Activated CD4-positive, alpha-beta T cell treated with anti-CD3 and anti-CD28 coated beads, Interleukin-2, amount 10 ng/mL, durations not matched to agents 7 days and 5 days (primary cell): ENCODE measurements around the gene MCTP1. TPM values are rescaled to one million over a fixed set of nuclear protein-coding genes. Genes with fewer than 3 reads are reported as not detected.

Source experiments
- CTCF ChIA-PET: fragments of 350-600 bp; sonication (Branson Sonifier 250); formaldehyde crosslinking; loops from one replicate; lab custom pipeline; 2021; ENCODE audit warnings: antibody characterized with exemption; lab: Charles Lee
- POLR2A ChIA-PET: fragments of 350-600 bp; sonication (Branson Sonifier 250); formaldehyde crosslinking; loops from one replicate; lab custom pipeline; 2021; ENCODE audit warnings: antibody characterized with exemption; lab: Charles Lee
- DNase-seq: peaks from one replicate; pipeline ENCODE4 v3.0.0-alpha.2; 2020
- H3K27ac Mint-ChIP-seq: one replicate; pipeline ENCODE4 v1.8.0; 2021; ENCODE audit warnings: mild to moderate bottlenecking, moderate library complexity, mixed read lengths
- H3K27me3 Mint-ChIP-seq: one replicate; pipeline ENCODE4 v1.8.0; 2021; ENCODE audit warnings: mixed read lengths
- H3K36me3 Mint-ChIP-seq: one replicate; pipeline ENCODE4 v1.8.0; 2021; ENCODE audit warnings: low read depth, mixed read lengths
- H3K4me1 Mint-ChIP-seq: one replicate; pipeline ENCODE4 v1.8.0; 2021; ENCODE audit warnings: mixed read lengths
- H3K4me3 Mint-ChIP-seq: one replicate; pipeline ENCODE4 v1.8.0; 2021; ENCODE audit warnings: mild to moderate bottlenecking, moderate library complexity, mixed read lengths
- H3K9me3 Mint-ChIP-seq: one replicate; pipeline ENCODE4 v1.8.0; 2021; ENCODE audit warnings: mixed read lengths
- total RNA-seq, 2 experiments: library from RNA; stranded (reverse); gene quantifications; one replicate each; pipeline ENCODE4 v1.2.3, GENCODE V29; 2021

Gene MCTP1
- total RNA-seq, 2 experiments from 2014 or later: 0.08 TPM; not detected in 1

DNA sequence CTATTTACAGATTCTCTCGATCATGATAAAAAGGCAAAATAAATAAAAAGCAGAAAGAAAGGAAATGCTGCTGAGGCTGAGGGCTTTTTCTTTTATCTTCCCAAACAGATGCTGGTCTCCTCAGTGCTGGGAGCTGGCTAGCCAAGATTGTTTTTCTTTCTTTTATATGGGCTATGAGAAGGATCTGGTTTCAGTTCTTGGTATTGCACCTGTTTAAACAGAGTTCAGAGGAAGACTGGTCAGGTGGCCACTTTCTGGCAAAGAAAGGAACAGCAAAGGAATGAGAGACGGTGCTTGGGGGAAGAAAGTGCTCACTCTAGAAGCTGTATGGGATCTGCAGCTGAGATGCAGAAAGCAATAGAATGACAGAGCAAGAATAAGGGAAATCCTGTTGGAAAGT lies 577.5 kb downstream of the MCTP1 start:
- Mint-ChIP-seq H3K4me3 (no peak overlapping the region), H3K9me3 (no peaks in the 10 kb centered on the region), H3K27me3 (no peaks in the 10 kb centered on the region), H3K36me3 (peaks cover 12% of the 10 kb centered on the region), H3K4me1 (peaks cover 9% of the 10 kb centered on the region), H3K27ac (no peak overlapping the region)
- CTCF ChIA-PET: interaction anchor here (1.0 to 1.6 kb wide), 2 partner anchors 30 to 31 kb away, joined by 3 to 7 read pairs; no protein-coding TSS in a partner anchor
- POLR2A ChIA-PET: no interaction called here
- DNase-seq: no peak

DNA sequence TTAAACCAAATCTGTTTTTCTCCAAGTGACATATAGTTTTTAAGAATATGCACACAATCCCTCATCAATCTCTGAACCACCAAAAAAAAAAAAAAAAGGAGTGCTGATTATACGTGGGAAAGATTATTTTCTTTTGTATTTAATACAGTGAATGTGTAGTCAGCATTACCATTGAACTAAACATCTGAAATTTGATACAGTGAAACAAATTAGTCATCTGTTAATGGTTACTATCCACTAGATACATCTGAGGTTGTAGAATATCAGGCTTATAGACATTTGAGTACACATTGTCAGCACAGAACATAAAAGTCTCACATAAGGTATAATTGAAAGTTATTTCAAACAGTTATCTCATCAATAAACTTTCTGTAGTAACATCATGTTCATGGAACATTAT lies 579.5 kb downstream of the MCTP1 start:
- CTCF ChIA-PET: interaction anchor here (0.7 kb wide), 1 partner anchor 82 kb away, joined by 3 read pairs; no protein-coding TSS in a partner anchor
- peaks cover 11% of the 10 kb centered on the region for H3K4me1 Mint-ChIP-seq
- POLR2A ChIA-PET: no interaction called here
- H3K27ac Mint-ChIP-seq: no peak overlapping the region
- no peaks in the 10 kb centered on the region for H3K27me3 Mint-ChIP-seq
- no peak overlapping the region for H3K4me3 Mint-ChIP-seq
- peaks cover 8% of the 10 kb centered on the region for H3K36me3 Mint-ChIP-seq
- DNase-seq: no peak
- no peaks in the 10 kb centered on the region for H3K9me3 Mint-ChIP-seq

DNA sequence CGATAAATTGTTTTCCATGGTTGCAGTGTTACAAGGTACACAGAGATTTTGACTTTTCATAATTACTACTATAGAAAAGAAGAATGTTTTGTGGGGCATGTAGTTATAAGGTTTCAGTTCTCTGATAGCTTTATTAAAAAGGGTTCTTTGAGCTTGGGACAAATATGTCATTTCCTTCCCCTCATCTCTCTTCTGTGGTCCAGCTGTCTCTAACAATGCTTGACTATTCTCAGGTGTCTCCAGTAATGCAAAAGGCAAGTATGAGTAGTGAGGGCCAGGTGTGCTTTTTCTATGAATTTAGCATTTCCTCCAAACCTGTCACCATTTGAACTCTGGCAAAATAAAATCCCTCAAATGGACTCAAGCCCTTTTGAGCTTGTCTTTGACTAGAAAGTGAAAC lies 582.2 kb downstream of the MCTP1 start:
- DNase-seq: no peak
- POLR2A ChIA-PET: no interaction called here
- H3K4me1 Mint-ChIP-seq: peaks cover 13% of the 10 kb centered on the region
- H3K9me3 Mint-ChIP-seq: no peaks in the 10 kb centered on the region
- CTCF ChIA-PET: interaction anchor here (0.6 to 0.9 kb wide), 2 partner anchors 23 to 179 kb away, joined by 3 read pairs; no protein-coding TSS in a partner anchor
- H3K27me3 Mint-ChIP-seq: no peaks in the 10 kb centered on the region
- peaks cover 2% of the 10 kb centered on the region for H3K36me3 Mint-ChIP-seq
- H3K4me3 Mint-ChIP-seq: no peak overlapping the region
- H3K27ac Mint-ChIP-seq: no peak overlapping the region

DNA sequence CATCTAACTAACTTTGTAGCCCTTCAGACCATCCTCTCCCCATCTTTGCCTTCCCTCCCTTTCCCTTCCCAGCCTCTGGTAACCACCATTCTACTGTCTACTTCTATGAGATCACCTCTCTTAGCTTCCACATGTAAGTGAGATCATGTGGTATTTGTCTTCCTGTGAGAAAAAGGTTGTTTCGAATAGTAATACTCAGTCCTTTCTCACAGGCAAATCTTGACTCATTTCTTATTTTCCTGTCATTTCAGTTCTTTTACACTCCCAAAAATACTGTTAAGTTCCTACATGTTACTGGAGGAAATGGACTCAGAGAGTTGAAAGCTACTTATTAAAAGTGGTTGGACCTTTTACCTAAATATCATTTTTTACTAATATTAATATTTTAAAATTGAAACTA lies 584.3 kb downstream of the MCTP1 start:
- no peak overlapping the region for H3K27ac Mint-ChIP-seq
- H3K36me3 Mint-ChIP-seq: peaks cover 2% of the 10 kb centered on the region
- H3K27me3 Mint-ChIP-seq: no peaks in the 10 kb centered on the region
- H3K9me3 Mint-ChIP-seq: no peaks in the 10 kb centered on the region
- H3K4me1 Mint-ChIP-seq: peaks cover 13% of the 10 kb centered on the region
- H3K4me3 Mint-ChIP-seq: no peak overlapping the region
- ChIA-PET CTCF (no interaction called here), POLR2A (no interaction called here)
- no peak for DNase-seq

DNA sequence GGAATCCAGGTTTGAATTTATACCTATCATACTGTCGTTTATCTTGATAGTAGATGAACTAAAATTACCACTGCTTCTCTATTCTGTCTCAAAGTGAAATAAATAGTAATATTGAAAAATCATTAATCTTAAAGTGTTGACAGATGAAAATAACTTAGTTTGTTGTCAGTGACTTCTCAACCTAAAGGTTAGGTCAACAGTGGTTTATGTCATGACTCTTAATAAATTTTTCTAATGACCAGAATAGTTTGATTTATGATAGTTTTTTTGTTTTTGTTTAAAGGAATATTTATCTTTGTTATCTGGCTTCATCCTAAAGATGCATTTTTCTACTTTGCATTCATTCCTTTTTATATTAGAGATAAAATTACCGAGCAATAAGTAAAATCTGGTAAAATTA lies 585.3 kb downstream of the MCTP1 start:
- no peak for DNase-seq
- H3K27me3 Mint-ChIP-seq: no peaks in the 10 kb centered on the region
- peaks cover 13% of the 10 kb centered on the region for H3K4me1 Mint-ChIP-seq
- no peaks in the 10 kb centered on the region for H3K9me3 Mint-ChIP-seq
- POLR2A ChIA-PET: no interaction called here
- CTCF ChIA-PET: no interaction called here
- no peak overlapping the region for H3K4me3 Mint-ChIP-seq
- H3K27ac Mint-ChIP-seq: no peak overlapping the region
- peaks cover 2% of the 10 kb centered on the region for H3K36me3 Mint-ChIP-seq

DNA sequence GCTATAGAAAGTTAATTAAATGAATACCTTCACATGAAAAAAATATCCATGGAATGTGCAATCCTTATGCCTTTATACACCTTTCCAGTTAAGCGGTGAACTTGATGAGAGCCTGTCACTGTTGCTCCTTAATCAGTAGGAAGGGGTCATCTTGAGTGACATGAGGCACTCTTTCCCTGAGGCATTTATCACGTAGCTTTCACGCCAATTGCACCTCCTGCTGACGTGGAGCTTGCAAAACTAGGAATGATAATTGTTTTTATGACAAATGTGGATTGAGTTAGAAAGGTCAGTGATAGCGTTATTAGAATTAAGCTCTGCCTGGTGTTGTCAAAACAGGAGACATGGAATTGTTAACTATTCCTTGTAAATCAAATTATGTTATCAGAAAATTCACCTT lies 586.7 kb downstream of the MCTP1 start:
- Mint-ChIP-seq H3K9me3 (no peaks in the 10 kb centered on the region), H3K4me3 (no peak overlapping the region), H3K27me3 (no peaks in the 10 kb centered on the region), H3K36me3 (peaks cover 2% of the 10 kb centered on the region), H3K4me1 (peaks cover 15% of the 10 kb centered on the region), H3K27ac (no peak overlapping the region)
- DNase-seq: no peak
- ChIA-PET CTCF (no interaction called here), POLR2A (no interaction called here)

DNA sequence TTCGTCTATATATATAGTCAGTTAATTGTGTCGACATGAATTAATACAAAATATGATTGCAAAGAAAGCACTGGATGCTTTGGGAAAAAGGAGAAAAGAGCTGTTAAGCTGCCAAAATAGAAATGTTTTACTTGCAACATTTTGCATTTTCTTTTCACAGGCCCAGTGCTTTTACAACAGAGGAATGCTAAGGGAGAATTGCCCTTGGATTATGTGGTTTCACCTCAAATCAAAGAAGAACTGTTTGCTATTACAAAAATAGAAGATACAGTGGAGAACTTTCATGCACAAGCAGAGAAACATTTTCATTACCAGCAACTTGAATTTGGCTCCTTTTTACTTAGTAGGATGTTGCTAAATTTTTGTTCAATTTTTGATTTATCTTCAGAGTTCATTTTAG lies 590.2 kb downstream of the MCTP1 start:
- H3K27ac Mint-ChIP-seq: no peak overlapping the region
- DNase-seq: no peak
- H3K4me3 Mint-ChIP-seq: no peak overlapping the region
- POLR2A ChIA-PET: no interaction called here
- H3K9me3 Mint-ChIP-seq: no peaks in the 10 kb centered on the region
- peaks cover 5% of the 10 kb centered on the region for H3K36me3 Mint-ChIP-seq
- CTCF ChIA-PET: no interaction called here
- peaks cover 4% of the 10 kb centered on the region for H3K4me1 Mint-ChIP-seq
- H3K27me3 Mint-ChIP-seq: no peaks in the 10 kb centered on the region

DNA sequence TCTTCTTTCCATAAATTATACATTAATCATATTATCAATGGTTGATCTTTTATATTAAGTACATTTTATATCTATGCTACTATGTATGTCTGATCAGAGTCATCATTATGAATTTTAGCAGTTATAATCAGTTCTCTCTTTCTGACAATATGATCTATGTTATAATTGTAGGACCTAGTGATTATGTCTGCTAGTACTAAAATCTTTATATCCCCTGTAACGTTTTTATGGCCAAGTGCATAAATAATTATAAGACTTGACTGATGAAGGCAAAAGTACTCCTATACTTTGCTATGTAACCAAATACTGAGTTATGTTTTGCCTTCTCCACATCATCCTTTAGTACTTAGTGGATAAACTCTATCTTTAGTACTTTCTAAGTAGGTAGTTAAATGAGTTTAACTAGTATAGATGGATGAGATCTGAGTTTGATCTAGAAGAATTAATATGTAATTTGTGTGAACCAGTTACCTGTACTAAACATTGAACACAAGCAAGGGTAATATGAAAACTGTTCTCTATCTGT lies 591.0 kb downstream of the MCTP1 start:
- H3K27me3 Mint-ChIP-seq: no peaks in the 10 kb centered on the region
- no peaks in the 10 kb centered on the region for H3K9me3 Mint-ChIP-seq
- DNase-seq: no peak
- ChIA-PET CTCF (no interaction called here), POLR2A (no interaction called here)
- H3K4me3 Mint-ChIP-seq: no peak overlapping the region
- H3K4me1 Mint-ChIP-seq: peaks cover 4% of the 10 kb centered on the region
- peaks cover 10% of the 10 kb centered on the region for H3K36me3 Mint-ChIP-seq
- H3K27ac Mint-ChIP-seq: no peak overlapping the region

DNA sequence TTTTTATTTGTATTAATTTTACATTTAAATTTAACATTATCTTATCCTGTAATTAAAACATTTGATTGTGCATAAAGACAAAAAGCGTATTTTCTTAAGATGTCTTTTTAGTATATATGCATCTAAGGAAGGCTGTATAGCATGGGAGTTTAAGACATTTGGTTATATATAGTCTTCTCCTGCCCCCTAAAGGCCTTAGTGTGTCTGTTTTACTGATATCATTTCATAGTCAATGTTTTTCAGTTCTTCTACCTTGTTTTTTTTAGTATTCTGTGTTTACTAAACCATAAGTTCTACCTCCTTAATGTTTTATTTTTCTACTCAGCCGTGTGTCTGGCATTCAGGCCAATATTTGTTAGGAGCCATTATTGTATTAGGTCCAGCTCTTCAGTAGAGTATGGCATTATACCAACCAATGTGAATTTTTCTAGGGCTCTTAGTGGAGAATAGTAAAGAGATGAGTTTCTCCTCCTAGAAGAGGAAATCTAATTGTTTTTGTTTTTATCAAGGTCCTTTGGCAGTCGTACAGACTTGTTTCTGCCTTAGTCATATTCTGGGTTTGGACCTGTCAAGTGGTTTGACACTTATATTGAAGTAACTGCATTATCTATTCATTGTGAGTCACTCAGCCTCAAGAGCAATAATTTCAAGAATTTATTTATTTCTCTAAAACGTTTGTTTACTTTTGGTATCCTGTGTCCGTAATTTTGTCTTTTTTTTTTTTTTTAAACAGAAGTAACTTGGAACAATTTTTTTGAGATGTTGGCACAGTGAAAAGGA lies 591.7 kb downstream of the MCTP1 start:
- peaks cover 4% of the 10 kb centered on the region for H3K4me1 Mint-ChIP-seq
- H3K36me3 Mint-ChIP-seq: peaks cover 10% of the 10 kb centered on the region
- CTCF ChIA-PET: no interaction called here
- no peak overlapping the region for H3K27ac Mint-ChIP-seq
- H3K9me3 Mint-ChIP-seq: no peaks in the 10 kb centered on the region
- no peak for DNase-seq
- no peaks in the 10 kb centered on the region for H3K27me3 Mint-ChIP-seq
- POLR2A ChIA-PET: no interaction called here
- no peak overlapping the region for H3K4me3 Mint-ChIP-seq

DNA sequence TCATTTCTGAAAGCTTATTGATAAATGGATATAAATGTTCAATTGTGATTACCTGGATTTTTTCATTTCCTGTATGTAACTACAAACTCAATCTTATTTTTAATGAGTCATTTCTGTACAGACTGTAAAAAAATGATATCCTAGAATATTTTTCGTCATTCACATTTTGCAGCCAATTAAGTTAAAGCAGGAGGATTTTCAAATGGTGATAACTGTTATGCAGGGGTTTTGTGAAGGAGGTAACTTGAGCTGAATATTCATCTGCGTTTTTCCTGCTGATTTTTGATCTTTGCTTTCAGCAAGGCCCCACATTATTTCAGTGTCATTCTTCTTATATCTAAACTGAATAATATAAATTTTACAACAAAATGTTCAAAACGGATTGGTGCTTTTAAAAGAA lies 592.3 kb downstream of the MCTP1 start:
- no peaks in the 10 kb centered on the region for H3K27me3 Mint-ChIP-seq
- no peak overlapping the region for H3K27ac Mint-ChIP-seq
- peaks cover 10% of the 10 kb centered on the region for H3K36me3 Mint-ChIP-seq
- no peak overlapping the region for H3K4me3 Mint-ChIP-seq
- ChIA-PET POLR2A (no interaction called here), CTCF (no interaction called here)
- no peak for DNase-seq
- peaks cover 4% of the 10 kb centered on the region for H3K4me1 Mint-ChIP-seq
- H3K9me3 Mint-ChIP-seq: no peaks in the 10 kb centered on the region

DNA sequence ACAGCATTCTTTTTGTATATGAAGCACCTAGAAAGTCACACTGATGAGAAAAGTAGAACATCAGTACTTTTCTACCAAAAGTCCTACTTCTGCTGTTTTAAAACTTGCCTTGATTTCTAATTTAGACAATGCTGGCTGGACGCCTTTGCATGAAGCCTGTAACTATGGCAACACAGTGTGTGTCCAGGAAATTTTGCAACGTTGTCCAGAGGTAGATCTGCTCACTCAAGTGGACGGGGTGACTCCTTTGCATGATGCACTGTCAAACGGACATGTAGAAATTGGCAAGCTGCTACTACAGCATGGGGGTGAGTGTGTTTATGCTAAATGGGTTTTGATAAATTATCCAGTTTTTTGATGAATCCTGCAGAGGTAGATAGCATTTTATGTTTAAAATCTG lies 592.9 kb downstream of the MCTP1 start:
- H3K27ac Mint-ChIP-seq: no peak overlapping the region
- no peaks in the 10 kb centered on the region for H3K9me3 Mint-ChIP-seq
- H3K36me3 Mint-ChIP-seq: peaks cover 15% of the 10 kb centered on the region
- DNase-seq: no peak
- no peaks in the 10 kb centered on the region for H3K27me3 Mint-ChIP-seq
- no peak overlapping the region for H3K4me3 Mint-ChIP-seq
- H3K4me1 Mint-ChIP-seq: peaks cover 4% of the 10 kb centered on the region
- POLR2A ChIA-PET: no interaction called here
- CTCF ChIA-PET: no interaction called here

DNA sequence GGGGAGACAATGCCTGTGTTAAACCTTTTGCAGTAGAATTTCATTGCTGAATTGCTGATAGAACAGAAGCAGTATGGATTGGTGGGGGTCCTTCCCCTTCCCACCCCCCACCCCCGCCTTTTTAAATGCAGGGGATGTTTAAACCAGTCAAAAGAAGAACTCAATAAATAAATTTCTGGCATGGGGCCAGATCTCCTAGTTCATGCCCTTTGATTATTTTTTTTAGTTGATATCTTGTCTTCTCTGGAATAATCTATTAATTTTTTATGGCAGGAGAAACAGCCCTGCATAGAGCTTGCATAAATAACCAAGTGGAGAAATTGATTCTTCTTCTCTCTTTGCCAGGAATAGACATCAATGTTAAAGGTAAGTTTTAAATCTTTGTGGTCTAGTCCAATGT lies 593.6 kb downstream of the MCTP1 start:
- H3K27me3 Mint-ChIP-seq: no peaks in the 10 kb centered on the region
- peaks cover 15% of the 10 kb centered on the region for H3K36me3 Mint-ChIP-seq
- H3K4me3 Mint-ChIP-seq: no peak overlapping the region
- H3K27ac Mint-ChIP-seq: no peak overlapping the region
- ChIA-PET CTCF (no interaction called here), POLR2A (no interaction called here)
- DNase-seq: no peak
- H3K9me3 Mint-ChIP-seq: no peaks in the 10 kb centered on the region
- peaks cover 4% of the 10 kb centered on the region for H3K4me1 Mint-ChIP-seq

DNA sequence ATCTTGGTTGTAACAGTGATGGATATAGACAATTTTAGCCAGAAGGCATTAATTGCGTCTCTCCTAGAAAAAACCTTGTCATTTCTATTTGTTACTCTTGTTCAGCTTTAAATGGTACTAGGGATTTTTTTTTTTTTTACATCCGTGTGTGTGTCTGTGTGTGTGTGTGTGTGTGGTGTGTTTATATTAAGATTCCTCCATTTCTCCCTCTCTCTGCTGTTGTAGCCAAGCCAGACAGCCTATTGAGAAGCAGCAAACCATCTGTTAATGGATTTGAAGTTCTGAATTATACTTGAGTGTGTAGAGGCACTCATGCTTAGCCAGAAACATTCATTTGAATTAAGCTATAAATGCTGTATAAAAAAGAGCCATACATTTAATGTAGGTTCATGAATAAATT lies 594.1 kb downstream of the MCTP1 start:
- Mint-ChIP-seq H3K36me3 (peaks cover 15% of the 10 kb centered on the region), H3K9me3 (no peaks in the 10 kb centered on the region), H3K4me1 (peaks cover 4% of the 10 kb centered on the region), H3K27me3 (no peaks in the 10 kb centered on the region), H3K27ac (no peak overlapping the region), H3K4me3 (no peak overlapping the region)
- no peak for DNase-seq
- ChIA-PET CTCF (no interaction called here), POLR2A (no interaction called here)

DNA sequence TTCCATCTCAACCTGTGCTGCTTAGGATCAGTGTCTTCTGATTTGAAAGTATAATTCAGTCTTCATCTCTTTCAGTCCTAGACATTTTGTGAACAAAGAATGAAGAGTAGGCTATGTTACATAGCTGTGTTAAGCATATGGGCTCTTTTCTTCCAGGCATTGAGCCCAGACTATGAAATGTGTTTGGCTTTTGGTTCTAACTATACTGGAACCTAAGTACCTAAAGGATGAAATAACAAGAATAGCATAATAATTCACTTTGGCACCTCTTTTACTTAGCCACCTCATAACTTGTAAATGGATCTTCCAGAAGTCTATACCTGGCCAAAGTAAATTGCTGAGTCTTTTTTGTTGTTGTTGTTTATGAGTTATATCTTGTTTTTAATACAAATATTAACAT lies 595.0 kb downstream of the MCTP1 start:
- H3K36me3 Mint-ChIP-seq: peaks cover 15% of the 10 kb centered on the region
- no peaks in the 10 kb centered on the region for H3K27me3 Mint-ChIP-seq

More for the DNA sequence above, 595.0 kb downstream of the MCTP1 start:
- ChIA-PET POLR2A (no interaction called here), CTCF (no interaction called here)
- Mint-ChIP-seq H3K4me3 (no peak overlapping the region), H3K9me3 (no peaks in the 10 kb centered on the region), H3K4me1 (peaks cover 4% of the 10 kb centered on the region), H3K27ac (no peak overlapping the region)
- no peak for DNase-seq
